AG04449 (cell line): Measurements from ENCODE around the gene CCDC127.

Source experiments
- CTCF ChIA-PET: fragments of 350-600 bp; formaldehyde crosslinking; extraction: SDS; loops from one replicate; lab custom pipeline; 2021; ENCODE audit warnings: antibody characterized with exemption; lab: Yijun Ruan, JAX
- POLR2A ChIA-PET: fragments of 400-600, 350-600 bp; formaldehyde crosslinking; extraction: SDS; loops from one replicate; lab custom pipeline; 2020; ENCODE audit warnings: antibody characterized with exemption, inconsistent platforms; lab: Yijun Ruan, JAX
- DNase-seq: peaks from one replicate; pipeline ENCODE4 v3.0.0-alpha.2; 2010; ENCODE audit warnings: low read depth, low spot score
- H3K4me3 ChIP-seq: 2 replicates; pipeline ENCODE4 v1.5.1; 2011; ENCODE audit warnings: low read depth, mild to moderate bottlenecking, control low read depth, low read length
- CTCF ChIP-seq: IDR thresholded peaks from one replicate; pipeline ENCODE4 v1.5.1; 2011; ENCODE audit warnings: mild to moderate bottlenecking, moderate library complexity, low read length, control low read depth, inconsistent platforms; ENCODE audit not compliant: insufficient read depth; ENCODE audit errors: missing control alignments

CCDC127 gene

GRCh38 chr5:194603-195209, 23.2 kb downstream of the CCDC127 start:
- no peak for DNase-seq
- no peak for TF ChIP-seq CTCF
- ChIA-PET CTCF (interaction anchor here (1.1 to 1.4 kb wide), 2 partner anchors 9 to 13 kb away, joined by 3 read pairs; no protein-coding TSS in a partner anchor), POLR2A (no interaction called here)
- H3K4me3 ChIP-seq, result no peak overlapping the region

GRCh38 chr5:194102-194501, 23.9 kb downstream of the CCDC127 start:
- no peak overlapping the region for H3K4me3 ChIP-seq
- no peak for TF ChIP-seq CTCF
- DNase-seq, result no peak
- ChIA-PET POLR2A (no interaction called here), CTCF (interaction anchor here (1.1 to 1.4 kb wide), 2 partner anchors 10 to 13 kb away, joined by 3 read pairs; no protein-coding TSS in a partner anchor)

GRCh38 chr5:192970-193831, 24.8 kb downstream of the CCDC127 start:
- ChIA-PET POLR2A (interaction anchor here (0.6 kb wide), 1 partner anchor 26 kb away, joined by 3 read pairs; no protein-coding TSS in a partner anchor), CTCF (interaction anchor here (1.4 kb wide), 1 partner anchor 14 kb away, joined by 3 read pairs; no protein-coding TSS in a partner anchor)
- no peak for TF ChIP-seq CTCF
- no peak for DNase-seq
- no peak overlapping the region for H3K4me3 ChIP-seq

- no peak for TF ChIP-seq CTCF
- CTCF ChIA-PET, result no interaction called here
- DNase-seq, result no peak
- POLR2A ChIA-PET, result interaction anchor here (0.6 kb wide), 1 partner anchor 27 kb away, joined by 3 read pairs; no protein-coding TSS in a partner anchor
- no peak overlapping the region for H3K4me3 ChIP-seq
Measured at GRCh38 chr5:192691-192969, 25.3 kb downstream of the CCDC127 start.

GRCh38 chr5:191949-192690, 25.8 kb downstream of the CCDC127 start:
- no peak for DNase-seq
- ChIA-PET CTCF (interaction anchor here (0.8 to 2.0 kb wide), 4 partner anchors 8 to 239 kb away, joined by 3 to 6 read pairs (median 4); no protein-coding TSS in a partner anchor), POLR2A (interaction anchor here (0.6 kb wide), 1 partner anchor 28 kb away, joined by 3 read pairs; no protein-coding TSS in a partner anchor)

More at GRCh38 chr5:191949-192690, 25.8 kb downstream of the CCDC127 start:
- TF ChIP-seq CTCF, result no peak
- H3K4me3 ChIP-seq, result no peak overlapping the region
